NCI-H82 (cell line): ENCODE data around the gene RDX.
A peak's percentile ranks its signal among the peaks of the same experiment; 100 is the strongest.

Source experiments
- DNase-seq: peaks from one replicate; lab custom pipeline; 2025; lab: John Stamatoyannopoulos, UW

Gene RDX

GRCh38 chr11:110128161-110128560 lies 168.3 kb downstream of the RDX start:
- peak; percentile 67 for DNase-seq

DNA sequence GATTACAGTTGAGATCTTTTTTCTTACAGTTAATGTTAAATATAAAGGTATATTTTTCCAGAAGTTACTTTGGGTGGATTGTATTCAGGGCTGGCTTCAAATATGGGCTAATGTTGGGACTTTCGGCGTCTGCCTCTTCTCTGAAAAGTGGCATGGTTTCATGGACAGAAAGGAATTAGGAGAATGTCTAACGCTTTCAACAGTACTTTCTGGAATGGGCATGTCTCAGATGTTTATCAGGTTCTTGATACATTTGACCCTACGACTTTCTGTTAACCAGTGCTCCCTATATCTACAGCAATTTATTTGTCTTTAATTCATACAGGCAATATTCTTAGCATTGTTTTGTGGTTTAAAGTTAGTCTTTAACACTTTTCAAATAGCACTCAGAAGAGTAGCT lies 169.5 kb downstream of the RDX start:
- DNase-seq = no peak

- DNase-seq = no peak
These were observed 170.8 kb downstream of the RDX start for GRCh38 chr11:110125632-110126031.
